Measurements from ENCODE around the gene YARS1.
"Not testable (repeated sequence)": the region's sequence is repeated elsewhere in the genome, so short reads cannot be mapped to it uniquely, and the experiment has no call there.

Gene YARS1

DNA sequence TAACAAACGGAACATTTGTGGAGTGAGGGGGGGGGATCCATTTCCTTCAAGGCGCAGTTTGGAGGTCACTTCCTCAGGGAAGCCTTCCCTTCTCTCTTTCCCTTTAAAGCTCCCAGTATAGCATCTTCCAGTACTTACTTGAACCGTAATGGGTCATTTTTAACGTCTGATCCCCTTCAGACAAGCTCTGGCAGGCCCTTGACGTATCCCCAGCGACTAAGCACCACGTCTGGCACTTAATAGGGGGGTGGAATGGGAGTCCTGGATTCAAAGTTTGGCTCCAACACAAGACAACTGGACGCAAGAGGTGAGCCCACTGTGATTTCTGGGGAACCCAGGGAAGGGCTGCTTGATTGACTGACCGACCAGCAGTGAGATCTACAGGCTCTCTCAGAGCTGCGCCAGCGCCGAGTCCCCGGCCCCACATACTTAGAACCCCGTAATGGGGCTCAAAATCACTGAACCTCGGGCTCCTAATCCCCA is 441 bp downstream of the YARS1 start:
- no peak for DNase-seq

DNA sequence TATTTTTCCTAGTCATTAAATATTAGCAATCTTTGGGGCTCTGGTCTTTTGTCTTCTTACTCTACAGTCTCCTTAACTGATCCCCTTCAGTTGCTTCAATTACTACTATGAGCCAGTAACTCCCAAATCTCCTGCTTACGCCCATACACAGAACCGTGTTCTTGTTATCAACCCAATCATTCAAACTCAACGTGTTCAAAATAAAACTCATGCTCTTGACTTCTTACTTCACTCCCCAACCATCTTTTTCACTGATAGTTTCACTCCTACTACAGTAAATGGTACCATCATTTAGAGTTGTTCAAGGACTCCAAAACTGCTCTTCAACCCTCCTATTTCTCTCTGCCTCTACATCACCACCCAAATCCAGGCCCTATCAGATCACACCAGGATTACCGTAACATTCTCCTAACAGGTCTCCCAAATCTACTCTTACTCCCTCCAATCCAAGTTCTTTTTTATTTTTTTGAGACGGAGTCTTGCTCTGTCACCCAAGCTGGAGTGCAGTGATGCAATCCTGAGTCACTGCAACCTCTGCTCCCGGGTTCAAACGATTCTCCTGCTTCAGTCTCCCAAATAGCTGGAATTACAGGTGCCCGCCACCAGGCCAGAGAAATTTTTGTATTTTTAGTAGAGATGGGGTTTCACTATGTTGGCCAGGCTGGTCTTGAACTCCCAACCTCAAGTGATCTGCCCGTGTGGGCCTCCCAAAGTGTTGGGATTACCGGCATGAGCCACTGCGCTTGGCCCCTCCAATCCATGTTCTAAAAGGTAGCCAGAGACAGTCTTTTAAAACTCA is 3.0 kb downstream of the YARS1 start:
- no peak for DNase-seq

DNA sequence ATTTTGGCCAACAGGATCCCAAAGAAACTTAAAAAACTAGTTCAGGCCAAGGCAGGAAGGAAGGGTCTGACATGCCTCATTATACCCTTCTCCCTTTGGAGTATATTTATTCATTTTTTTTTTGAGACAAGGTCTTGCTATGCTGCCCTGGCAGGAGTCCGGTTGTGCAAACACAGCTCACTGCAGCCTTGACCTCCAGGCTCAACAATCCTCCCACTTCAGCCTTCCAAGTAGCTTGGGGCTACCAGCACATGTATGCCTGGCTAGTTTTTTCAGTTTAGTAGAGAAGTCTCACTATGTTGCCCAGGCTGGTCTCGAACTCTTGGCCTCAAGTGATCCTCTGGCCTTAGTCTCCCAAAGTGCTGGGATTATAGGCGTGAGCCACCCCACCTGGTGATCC is 5.2 kb downstream of the YARS1 start:
- DNase-seq = no peak

DNA sequence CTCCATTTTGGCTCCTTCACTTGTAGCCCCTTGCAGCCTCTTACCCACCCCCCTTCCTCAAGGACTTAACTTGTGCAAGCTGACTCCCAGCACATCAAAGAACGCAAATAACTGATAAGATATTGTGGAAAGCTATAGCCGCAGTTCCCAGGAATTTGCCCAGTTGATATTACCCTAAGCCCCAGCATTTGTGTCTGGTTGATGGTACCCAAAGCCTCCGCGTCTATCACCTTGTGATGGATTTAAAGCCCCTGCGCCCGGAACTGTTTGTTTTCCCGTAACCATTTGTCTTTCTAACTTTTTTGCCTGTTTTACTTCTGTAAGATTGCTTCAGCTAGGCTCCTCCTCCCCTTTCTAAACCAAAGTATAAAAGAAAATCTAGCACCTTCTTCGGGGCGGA is 5.9 kb downstream of the YARS1 start:
- DNase-seq = no peak

DNA sequence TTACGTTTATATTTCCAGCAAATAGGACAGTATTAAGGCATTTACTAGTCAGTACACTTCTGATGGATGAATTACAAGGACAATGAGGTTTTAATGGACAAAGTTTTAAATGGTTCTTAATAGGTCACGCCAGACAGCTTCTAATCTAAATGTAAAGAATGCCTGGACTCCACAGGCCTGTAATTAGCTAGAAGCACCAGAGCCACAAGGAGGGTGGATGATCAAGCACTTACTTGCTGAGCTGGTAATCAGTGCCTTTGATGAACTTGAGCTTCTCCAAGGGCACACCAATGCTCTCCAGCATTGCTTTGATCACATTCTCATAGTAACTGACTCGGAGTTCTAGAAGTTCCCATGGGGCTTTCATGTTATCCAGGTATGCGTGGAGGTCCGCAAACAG is 6.8 kb downstream of the YARS1 start:
- no peak for DNase-seq

DNA sequence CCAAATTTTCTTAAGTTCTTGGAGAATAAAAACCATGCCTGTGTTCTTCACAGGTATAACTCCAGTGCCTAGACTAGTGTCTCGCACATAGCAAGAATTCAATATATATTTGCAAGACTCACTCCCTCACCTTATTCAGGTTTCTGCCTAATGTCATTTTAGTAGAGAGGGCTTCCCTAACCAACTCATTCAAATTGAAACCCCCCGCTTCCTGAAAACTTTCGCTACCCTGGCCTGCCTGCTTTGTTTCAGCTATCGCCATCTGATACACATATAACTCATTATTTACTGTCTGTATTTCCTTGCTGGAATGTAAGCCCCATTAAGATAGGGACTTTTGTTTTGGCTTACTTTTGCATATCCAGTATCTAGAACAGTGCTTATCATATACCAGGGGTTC is 8.6 kb downstream of the YARS1 start:
- no peak for DNase-seq

DNA sequence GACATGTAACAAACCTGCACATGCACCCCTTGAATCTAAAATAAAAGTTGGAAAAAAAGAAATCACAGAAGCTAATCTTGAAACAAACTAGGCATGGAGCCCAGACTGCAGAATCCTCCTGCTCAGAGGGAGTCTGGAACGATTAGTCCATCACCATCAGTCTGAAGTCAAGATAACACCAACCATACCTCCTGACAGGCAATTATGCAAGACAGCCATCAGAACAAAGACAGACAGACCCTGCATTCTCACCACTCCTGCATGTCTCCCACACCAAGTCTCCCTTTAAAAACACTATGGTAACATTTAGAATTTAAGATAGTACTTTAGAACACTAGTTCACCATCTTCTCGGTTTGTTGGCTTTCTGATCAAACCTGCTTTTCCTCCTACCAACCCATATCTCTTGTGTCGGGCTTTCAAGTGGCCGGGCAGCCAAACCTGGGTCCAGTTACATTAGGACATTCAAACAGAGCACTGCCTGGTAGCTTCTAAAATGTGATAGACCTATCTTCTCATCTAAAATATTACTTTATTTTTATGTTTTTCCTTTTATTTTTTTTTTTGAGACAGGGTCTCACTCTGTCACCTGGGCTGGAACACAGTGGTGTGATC is 10.1 kb downstream of the YARS1 start:
- no peak for DNase-seq

DNA sequence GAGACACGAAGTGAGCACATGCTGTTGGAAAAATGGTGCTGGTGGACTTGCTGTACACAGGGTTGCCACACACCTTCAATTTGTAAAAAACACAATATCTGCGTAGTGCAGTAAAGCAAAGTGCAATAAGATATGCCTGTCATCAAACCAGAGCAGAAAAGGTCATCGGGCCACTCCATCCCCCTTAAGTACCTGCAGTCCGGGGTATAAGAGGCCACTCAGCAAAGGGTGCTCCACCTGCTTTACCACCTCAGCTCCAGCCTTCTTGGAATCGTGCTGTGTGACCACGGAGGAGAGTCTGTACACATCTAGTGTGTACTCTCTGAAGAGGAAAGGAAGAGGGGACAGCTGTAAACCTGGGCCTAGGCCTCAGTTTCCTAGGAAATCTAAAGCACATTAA is 10.9 kb downstream of the YARS1 start:
- DNase-seq = no peak

DNA sequence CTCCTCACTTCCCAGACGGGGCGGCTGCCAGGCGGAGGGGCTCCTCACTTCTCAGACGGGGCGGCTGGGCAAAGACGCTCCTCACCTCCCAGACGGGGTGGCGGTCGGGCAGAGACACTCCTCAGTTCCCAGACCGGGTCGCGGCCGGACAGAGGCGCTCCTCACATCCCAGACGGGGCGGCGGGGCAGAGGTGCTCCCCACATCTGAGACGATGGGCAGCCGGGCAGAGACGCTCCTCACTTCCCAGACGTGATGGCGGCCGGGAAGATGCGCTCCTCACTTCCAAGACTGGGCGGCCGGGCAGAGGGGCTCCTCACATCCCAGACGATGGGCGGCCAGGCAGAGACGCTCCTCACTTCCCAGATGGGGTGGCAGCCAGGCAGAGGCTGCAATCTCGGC is 12.7 kb downstream of the YARS1 start:
- DNase-seq = not testable (repeated sequence)

DNA sequence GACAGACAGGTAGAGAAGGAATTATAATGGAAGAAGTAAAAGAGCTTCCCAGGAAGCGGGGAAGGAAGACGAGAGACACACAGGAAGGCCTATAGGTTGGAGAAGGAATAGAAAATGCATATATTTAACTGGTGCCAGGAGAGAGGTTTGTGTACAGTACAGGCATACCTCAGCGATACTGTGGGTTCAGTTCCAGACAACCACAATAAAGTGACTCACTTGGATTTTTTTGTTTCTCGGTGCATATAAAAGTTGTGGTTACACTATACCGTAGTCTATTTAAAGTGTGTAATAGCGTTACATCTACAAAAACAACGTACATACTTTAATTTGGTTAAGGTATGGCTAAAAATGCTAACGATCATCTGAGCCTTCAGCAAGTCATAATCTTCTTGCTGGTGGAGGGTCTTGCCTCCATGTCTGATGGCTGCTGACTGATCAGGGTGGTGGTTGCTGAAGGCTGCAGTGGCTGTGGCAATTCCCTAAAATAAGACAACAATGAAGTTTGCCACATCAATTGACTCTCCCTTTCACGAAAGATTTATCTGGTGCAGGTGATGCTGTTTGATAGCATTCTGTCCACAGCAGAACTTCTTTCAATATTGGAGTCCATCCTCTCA is 16.0 kb downstream of the YARS1 start:
- peak; percentile 91 for DNase-seq

DNA sequence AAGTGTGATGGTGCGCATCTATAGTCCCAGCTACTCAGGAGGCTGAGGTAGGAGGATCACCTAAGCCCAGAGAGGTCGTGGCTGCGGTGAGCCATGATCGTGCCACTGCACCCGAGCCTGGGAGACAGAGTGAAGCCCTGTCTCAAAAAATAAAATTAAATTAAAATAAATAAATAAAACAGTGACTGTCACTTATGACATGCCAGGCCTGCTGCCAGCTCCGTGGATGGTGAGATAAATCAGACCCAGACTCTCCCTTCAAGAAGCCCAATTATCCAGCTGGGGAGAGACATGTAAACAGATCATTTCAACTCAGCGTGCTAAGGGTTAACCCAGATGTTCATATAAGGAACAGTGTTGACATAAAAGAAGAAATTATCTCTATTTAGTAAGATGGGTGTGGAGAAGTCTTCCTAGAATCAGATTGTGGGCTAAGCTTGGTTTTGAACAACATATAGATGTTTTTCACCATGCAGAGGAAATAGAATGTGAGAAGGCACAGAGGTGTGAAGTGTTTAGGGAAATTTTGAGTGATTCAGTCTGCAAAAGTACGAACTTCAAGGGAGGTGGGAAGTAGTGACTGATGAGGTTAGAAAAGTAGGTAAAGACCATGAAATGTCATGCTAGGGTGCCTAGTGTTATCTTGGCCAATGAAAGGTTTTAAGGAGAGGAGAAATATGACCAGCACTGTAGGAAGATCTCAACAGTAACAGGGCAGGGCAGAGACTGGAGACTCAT is 18.3 kb downstream of the YARS1 start:
- peak; percentile 93 for DNase-seq

DNA sequence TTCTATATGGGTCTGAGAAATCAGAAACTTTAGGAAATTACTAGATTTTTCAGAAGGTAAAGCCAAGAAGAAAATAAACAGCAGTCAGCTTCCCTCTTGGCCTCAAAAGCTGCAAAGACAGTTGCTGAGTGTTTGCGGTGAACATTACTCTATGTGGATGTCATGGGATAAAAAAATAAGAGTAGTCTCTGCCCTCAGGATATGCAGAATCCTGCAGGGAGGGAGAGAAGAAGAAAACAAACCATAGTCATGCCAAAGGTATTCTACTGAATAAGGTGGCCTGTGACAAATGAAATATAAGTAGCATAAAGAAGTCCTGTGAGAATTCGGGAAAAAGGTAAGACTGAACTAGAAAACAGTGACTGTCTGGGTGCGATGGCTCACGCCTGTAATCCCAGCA is 19.0 kb downstream of the YARS1 start:
- no peak for DNase-seq

DNA sequence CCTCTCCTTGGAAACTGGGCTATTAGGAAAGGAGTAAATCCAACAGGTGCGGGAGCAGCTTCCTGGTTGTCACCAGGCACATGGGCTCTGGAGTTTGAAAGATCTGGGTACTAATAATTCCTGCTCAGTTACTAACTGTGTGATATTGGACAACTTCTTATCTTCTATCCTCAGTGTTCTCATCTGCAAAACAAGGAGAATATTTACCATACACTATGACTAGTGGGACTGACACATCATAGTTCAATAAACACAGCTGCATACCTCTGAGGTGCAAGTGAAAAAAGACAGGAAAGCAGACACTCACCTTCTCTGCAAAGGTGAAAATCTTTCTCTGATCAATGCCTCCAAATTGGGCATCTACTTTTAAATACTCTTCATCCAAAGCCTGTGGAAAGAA is 19.7 kb downstream of the YARS1 start:
- DNase-seq = no peak

DNA sequence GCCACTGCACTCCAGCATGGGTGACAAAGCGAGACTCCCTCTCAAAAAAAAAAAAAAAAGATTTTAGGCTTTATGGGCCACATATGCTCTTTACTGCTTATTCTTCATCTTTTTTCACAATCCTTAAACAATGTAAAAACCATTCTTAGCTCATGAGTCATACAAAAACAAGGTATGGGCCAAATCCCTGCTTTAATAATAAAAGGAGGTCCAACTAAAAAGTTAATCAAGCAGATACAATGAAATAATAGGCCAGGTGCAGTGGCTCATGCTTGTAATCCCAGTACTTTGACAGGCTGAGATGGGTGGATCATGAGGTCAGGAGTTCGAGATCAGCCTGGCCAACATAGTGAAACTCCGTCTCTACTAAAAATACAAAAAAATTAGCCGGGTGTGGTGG is 21.4 kb downstream of the YARS1 start:
- not testable (repeated sequence) for DNase-seq

DNA sequence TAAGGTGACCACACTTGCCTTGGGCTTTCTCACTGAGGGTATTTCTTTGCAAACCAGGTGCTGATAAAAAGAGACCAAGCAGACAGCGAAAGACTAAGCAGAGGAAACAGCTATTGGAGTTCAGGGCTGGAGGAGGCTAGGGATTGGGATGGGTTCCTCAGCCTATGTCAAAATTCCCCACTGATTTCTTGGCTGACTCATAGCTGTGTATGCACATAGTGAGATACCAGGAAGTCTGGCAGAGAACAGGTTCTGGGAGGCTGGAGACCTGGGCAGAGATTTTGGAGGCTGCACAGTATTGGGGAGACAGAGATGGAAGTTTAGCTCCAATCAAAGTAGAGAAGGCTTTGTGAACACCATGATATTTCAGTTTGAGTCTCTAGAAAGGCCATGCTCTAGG is 25.3 kb downstream of the YARS1 start:
- no peak for DNase-seq

DNA sequence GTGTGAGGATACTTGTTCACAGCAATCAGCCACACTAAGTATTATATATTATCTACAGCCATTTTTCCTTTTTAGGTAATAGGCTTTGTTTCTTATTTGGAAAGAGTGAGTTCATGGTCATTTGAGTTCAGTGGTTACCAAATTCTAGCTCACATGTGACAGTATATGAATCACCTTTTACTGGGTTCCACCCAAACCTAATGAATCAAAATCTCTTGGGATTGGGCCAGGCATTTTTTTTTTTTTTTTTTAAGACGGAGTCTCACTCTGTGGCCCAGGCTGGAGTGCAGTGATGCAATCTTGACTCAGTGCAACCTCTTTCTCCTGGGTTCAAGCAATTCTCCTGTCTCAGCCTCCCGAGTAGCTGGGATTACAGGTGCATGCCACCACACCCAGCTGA is 27.8 kb downstream of the YARS1 start:
- DNase-seq = peak; percentile 12

DNA sequence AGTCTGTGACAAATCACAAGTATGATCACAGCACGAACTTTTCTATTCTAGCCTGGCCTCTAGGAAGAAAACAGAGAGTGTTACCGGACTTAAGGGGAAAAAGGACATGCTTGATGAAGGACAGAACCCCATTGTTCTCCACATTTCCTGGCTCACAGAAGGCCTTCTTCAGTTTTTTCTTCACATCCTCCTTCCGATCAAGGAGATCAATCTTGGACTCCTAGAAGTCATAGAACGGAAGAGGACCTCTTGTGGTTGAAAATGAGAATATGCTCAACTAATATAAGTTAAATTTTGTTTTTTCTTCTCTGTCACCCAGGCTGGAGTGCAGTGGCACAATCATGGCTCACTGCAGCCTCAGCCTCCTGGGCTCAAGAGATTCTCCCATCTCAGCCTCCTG is 30.3 kb downstream of the YARS1 start:
- DNase-seq = peak; percentile 27

DNA sequence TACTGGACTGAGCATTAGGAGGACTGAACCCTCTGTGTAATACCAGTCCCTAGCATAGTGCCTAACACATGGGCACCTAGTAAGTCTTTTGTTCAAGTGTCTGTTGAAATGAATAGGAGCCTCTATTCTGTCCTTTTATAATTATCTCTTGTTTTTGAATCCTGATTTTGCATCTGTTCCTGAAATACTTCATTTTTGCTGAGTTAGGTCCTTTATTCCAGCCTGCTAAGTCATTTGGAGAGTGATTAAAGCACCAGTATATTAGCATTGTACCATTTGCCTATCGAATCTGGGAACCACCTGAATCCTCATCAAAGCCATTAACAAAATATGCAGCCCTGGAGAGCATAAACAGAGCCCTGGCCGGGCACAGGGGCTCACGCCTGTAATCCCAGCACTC is 32.3 kb downstream of the YARS1 start:
- DNase-seq = no peak

DNA sequence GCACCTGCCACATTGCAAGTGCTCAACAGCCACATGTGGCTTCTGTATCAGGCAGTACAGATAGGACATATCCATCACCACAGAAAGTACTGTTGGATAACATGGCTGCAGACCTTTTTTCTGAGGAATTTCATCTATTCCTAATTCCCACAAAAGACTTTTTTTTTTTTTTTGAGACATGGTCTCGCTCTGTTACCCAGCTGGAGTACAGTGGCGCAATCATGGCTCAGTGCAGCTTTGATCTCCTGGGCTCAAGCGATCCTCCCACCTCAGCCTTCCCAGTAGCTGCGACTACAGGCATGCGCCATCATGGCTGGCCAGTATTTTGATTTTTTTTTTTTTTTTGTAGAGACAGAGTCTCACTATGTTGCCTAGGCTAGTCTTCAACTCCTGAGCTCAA is 33.3 kb downstream of the YARS1 start:
- no peak for DNase-seq

DNA sequence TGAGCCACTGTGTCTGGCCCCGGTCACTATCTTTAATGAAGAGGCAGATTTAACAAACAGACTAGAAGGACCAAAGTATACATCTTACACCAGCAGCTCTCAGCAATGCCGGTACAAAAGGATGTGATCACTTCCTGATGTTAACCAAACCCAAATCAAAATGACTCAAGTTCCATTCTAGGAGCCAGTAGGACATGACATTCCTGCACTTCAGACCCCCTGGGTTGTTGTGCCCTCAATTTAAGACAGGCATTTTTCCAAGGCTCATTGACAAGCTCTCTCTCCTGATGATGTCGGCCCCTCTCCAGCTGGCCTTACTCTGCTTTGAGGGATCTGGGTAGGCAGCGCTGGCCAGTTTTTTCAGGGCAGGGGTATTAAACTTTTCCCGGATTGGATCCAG is 35.1 kb downstream of the YARS1 start:
- no peak for DNase-seq

DNA sequence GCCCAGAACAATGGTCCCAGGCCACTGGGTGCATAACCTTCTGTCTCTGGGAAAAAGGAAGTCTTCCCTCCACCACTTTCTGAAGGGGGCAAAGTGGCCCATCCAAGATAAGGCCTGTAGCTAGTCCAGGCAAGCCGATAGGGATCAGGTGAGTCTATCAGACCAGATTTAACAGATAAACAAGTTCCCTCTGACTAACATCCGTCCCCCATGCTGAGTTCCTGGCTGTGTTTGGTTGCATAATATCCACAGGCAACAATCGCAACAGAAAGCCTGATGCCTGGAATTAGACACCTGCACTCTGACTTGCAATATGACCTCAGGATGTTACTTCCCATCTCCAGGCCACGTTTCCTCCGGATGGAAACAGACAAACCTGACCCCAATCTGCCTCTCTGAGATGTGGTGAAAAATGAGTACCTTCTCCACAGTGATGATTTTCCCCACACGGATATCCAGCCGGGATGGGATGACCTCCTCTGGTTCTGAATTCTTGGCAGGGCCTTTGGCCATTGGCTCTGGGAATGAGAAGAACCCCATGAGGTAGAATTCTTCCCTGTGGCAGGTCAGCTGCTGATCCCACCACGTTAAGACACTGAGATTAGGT is 36.4 kb downstream of the YARS1 start:
- DNase-seq = no peak

DNA sequence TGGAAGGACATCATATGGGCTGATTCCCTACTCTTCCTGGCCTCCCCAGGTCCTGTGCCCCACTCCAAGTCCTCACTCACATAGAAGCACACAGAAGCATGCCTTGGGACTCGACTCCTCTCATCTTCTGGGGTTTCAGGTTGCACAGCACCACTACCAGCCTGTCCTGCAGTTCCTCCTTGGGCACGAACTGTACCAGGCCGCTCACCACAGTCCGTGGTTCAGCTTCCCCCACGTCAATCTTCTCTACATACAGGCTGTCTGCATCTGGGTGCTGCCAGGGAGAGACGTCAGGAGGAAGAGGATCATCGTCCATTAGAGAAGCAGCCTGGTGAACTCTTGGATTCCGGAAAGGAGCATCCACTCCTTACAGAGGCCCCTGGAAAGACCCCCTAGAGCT is 37.2 kb downstream of the YARS1 start:
- no peak for DNase-seq

DNA sequence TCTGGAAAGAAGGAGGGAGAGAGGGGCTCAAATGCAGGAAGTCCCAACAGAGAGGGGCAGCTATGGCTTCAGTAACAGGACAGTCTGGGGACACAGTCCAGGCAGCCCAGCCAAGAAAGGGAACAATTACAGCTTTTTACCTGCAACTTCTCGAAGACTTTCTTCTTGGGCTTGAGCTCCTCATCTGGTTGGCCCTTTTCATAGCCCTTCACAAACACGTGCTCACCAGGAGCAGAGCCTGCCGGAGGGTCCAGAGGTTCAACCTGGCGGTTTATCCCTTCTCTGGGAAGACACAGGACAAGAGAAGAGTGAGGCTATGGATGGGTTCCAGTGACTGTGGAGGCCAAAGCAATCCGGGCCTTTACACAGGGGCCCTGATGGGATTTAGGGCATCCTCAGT is 37.9 kb downstream of the YARS1 start:
- no peak for DNase-seq

Measured in CD4-positive, alpha-beta T cell treated with Interleukin-4 for 4 hours (primary cell).